GM18517 (cell line): ENCODE measurements around the gene PCDHGB2.
"Not testable (repeated sequence)": the region's sequence is repeated elsewhere in the genome, so short reads cannot be mapped to it uniquely, and the experiment has no call there.

ENCODE experiments used
- ATAC-seq: cut with Tn5 transposase; IDR thresholded peaks from one replicate; pipeline ENCODE4 v1.9.1; 2021; ENCODE audit warnings: mild to moderate bottlenecking, moderate library complexity; ENCODE audit not compliant: unreplicated experiment

The PCDHGB2 gene

DNA sequence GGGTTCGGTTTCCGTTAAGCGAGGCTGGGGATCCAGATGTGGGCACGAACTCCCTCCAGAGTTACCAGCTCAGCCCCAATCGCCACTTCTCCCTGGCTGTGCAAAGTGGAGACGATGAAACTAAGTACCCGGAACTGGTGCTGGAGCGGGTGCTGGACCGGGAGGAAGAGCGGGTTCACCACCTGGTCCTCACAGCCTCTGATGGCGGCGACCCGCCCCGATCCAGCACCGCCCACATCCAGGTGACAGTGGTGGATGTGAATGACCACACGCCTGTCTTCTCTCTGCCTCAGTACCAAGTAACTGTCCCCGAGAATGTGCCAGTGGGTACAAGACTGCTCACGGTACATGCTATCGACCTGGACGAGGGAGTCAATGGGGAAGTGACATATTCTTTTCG, 23.6 kb downstream of the PCDHGB2 start:
- no peak for ATAC-seq

DNA sequence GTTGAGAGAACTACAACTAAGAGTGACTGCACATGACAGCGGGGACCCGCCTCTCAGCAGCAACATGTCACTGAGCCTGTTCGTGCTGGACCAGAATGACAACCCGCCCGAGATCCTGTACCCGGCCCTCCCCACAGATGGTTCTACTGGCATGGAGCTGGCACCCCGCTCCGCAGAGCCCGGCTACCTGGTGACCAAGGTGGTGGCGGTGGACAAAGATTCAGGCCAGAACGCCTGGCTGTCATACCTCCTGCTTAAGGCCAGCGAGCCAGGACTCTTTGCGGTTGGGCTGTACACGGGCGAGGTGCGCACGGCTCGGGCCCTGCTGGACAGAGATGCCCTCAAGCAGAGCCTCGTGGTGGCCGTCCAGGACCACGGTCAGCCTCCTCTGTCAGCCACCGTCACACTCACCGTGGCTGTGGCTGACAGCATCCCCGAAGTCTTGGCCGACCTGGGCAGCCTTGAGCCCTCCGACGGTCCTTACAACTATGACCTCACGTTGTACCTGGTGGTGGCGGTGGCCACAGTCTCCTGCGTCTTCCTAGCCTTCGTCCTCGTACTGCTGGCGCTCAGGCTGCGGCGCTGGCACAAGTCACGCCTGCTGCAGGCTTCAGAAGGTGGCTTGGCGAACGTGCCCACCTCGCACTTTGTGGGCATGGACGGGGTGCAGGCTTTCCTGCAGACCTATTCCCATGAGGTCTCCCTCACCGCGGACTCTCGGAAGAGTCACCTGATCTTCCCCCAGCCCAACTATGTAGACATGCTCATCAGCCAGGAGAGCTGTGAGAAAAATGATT, 24.9 kb downstream of the PCDHGB2 start:
- no peak for ATAC-seq

DNA sequence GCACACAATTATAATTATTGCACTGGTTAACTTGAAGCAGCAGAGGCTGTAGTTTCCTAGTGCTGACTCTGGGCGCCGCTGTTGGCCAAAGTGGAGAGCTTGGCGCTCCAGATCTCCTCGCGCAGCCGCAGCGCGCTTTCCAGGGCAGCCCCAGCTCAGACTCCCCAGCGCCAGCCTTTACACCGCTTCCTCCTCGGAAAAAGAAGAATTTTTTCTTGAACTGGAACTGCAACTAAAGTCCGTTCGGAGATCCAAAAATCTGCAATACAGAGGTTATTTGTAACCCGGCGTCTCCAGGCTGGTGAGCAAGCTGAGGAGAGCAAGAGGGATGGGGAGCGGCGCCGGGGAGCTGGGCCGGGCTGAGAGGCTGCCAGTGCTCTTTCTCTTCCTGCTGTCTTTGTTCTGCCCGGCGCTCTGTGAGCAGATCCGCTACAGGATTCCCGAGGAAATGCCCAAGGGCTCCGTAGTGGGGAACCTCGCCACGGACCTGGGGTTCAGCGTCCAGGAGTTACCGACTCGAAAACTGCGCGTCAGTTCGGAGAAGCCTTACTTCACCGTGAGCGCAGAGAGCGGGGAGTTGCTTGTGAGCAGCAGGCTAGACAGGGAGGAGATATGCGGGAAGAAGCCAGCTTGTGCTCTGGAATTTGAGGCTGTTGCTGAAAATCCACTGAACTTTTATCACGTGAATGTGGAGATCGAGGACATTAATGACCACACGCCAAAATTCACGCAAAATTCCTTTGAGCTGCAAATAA, 27.9 kb downstream of the PCDHGB2 start, which contains the start of gene PCDHGB4:
TSS of gene PCDHGB4 (plus strand) at position 142 of the 755 bp plus-strand sequence. CDS start at position 329, 187 bp downstream.
- ATAC-seq = not testable (repeated sequence)

DNA sequence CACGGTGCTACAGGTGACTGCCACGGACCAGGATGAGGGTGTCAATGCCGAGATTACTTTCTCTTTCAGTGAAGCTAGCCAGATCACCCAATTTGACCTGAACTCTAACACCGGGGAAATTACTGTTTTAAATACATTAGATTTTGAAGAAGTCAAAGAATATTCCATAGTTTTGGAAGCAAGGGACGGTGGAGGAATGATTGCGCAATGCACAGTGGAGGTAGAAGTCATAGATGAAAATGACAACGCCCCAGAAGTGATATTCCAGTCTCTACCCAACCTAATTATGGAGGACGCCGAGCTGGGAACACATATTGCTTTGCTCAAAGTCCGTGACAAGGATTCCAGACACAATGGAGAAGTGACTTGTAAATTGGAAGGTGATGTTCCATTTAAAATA, 28.9 kb downstream of the PCDHGB2 start:
- ATAC-seq = no peak

DNA sequence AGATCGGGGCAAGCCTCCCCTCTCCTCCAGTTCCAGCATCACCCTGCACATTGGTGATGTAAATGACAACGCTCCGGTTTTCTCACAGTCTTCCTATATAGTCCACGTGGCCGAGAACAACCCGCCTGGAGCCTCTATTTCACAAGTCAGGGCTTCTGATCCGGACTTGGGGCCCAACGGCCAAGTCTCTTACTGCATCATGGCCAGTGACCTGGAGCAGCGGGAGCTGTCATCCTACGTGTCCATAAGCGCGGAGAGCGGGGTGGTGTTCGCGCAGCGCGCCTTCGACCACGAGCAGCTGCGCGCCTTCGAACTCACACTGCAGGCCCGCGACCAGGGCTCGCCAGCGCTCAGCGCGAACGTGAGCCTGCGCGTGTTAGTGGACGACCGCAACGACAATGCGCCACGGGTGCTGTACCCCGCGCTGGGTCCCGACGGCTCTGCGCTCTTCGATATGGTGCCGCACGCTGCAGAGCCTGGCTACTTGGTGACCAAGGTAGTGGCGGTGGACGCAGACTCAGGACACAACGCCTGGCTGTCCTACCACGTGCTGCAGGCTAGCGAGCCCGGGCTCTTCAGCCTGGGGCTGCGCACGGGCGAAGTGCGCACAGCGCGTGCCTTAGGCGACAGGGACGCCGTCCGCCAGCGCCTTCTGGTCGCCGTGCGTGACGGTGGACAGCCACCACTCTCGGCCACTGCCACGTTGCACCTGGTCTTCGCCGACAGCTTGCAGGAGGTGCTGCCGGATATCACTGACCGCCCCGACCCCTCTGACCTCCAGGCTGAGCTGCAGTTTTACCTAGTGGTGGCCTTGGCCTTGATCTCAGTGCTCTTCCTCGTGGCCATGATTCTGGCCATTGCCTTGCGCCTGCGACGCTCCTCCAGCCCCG, 29.6 kb downstream of the PCDHGB2 start:
- no peak for ATAC-seq

DNA sequence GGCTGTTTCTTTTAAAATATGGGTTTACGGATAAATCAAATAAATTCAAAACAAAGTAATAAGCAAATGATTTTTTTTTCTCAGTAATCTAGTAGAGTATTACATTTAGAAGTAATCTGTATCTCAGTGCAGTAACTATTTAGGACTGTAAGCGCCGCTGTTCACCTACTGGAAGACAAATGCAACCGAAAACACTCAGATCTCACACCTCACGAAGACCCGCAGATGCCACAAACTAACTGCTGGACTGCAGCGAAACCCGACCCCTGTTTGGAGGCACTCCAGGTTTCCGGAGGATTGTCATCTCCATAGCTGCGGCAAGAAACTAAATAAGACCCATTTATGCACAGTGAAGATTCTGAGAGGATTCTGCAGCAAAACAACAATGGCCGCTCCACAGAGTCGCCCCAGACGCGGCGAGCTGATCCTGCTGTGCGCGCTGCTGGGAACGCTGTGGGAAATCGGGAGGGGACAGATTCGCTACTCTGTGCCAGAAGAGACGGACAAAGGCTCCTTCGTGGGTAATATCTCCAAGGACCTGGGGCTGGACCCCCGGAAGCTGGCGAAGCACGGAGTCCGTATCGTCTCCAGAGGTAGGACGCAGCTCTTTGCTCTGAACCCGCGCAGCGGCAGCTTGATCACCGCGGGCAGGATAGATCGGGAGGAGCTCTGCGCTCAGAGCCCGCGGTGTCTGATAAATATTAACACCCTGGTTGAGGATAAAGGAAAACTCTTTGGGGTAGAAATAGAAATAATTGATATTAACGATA, 32.8 kb downstream of the PCDHGB2 start, which contains the start of gene PCDHGA8:
TSS of gene PCDHGA8 (plus strand) at position 205 of the 770 bp plus-strand sequence. CDS start at position 386, 181 bp downstream.
- ATAC-seq = no peak

DNA sequence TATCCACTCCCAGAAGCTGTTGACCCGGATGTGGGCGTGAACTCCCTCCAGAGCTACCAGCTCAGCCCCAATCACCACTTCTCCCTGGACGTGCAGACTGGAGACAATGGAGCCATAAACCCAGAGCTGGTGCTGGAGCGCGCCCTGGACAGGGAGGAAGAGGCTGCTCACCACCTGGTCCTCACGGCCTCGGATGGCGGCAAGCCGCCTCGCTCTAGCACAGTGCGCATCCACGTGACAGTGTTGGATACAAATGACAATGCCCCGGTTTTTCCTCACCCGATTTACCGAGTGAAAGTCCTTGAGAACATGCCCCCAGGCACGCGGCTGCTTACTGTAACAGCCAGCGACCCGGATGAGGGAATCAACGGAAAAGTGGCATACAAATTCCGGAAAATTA, 33.5 kb downstream of the PCDHGB2 start:
- ATAC-seq = no peak

DNA sequence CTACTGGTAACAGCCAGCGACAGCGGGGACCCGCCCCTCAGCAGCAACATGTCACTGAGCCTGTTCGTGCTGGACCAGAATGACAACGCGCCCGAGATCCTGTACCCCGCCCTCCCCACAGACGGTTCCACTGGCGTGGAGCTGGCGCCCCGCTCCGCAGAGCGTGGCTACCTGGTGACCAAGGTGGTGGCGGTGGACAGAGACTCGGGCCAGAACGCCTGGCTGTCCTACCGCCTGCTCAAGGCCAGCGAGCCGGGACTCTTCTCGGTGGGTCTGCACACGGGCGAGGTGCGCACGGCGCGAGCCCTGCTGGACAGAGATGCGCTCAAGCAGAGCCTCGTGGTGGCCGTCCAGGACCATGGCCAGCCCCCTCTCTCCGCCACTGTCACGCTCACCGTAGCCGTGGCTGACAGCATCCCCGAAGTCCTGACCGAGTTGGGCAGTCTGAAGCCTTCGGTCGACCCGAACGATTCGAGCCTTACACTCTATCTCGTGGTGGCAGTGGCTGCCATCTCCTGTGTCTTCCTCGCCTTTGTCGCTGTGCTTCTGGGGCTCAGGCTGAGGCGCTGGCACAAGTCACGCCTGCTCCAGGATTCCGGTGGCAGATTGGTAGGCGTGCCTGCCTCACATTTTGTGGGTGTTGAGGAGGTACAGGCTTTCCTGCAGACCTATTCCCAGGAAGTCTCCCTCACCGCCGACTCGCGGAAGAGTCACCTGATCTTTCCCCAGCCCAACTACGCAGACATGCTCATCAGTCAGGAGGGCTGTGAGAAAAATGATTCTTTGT, 34.8 kb downstream of the PCDHGB2 start:
- not testable (repeated sequence) for ATAC-seq

DNA sequence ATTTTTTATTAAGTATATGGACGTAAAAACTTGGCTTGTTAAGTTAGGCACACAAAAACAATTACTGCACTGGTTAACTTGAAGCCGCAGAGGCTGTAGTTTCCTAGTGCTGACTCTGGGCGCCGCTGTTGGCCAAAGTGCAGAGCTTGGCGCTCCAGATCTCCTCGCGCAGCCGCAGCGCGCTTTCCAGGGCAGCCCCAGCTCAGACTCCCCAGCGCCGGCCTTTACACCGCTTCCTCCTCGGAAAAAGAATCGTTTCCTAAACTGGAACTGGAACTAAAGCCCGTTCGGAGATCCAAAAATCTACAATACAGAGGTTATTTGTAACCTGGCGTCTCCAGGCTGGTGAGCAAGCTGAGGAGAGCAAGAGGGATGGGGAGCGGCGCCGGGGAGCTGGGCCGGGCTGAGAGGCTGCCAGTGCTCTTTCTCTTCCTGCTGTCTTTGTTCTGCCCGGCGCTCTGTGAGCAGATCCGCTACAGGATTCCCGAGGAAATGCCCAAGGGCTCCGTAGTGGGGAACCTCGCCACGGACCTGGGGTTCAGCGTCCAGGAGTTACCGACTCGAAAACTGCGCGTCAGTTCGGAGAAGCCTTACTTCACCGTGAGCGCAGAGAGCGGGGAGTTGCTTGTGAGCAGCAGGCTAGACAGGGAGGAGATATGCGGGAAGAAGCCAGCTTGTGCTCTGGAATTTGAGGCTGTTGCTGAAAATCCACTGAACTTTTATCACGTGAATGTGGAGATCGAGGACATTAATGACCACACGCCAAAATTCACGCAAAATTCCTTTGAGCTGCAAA, 38.2 kb downstream of the PCDHGB2 start, which contains the start of gene PCDHGB5:
TSS of gene PCDHGB5 (plus strand) at position 192 of the 796 bp plus-strand sequence. CDS start at position 373, 181 bp downstream.
- peak; percentile 93 for ATAC-seq

DNA sequence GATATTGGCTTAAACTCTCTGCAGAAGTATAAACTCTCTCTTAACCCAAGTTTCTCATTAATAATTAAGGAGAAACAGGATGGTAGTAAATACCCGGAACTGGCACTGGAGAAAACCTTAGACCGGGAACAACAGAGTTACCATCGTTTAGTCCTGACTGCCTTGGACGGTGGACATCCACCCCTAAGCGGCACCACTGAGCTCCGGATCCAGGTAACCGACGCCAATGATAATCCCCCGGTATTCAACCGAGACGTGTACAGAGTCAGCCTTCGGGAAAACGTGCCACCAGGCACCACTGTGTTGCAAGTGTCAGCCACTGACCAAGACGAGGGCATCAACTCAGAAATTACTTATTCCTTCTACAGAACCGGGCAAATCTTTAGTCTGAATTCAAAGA, 38.8 kb downstream of the PCDHGB2 start:
- ATAC-seq = no peak

DNA sequence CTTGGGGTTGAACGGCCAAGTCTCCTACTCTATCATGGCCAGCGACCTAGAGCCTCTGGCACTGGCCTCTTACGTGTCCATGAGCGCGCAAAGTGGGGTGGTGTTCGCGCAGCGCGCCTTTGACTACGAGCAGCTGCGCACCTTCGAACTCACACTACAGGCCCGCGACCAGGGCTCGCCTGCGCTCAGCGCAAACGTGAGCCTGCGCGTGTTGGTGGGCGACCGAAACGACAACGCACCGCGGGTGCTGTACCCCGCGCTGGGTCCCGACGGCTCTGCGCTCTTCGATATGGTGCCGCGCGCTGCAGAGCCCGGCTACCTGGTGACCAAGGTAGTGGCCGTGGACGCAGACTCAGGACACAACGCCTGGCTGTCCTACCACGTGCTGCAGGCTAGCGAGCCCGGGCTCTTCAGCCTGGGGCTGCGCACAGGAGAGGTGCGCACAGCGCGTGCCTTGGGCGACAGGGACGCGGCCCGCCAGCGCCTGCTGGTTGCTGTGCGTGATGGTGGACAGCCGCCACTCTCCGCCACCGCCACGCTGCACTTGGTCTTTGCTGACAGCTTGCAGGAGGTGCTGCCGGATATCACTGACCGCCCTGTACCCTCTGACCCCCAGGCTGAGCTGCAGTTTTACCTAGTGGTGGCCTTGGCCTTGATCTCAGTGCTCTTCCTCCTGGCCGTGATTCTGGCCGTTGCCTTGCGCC, 39.9 kb downstream of the PCDHGB2 start:
- ATAC-seq = no peak

DNA sequence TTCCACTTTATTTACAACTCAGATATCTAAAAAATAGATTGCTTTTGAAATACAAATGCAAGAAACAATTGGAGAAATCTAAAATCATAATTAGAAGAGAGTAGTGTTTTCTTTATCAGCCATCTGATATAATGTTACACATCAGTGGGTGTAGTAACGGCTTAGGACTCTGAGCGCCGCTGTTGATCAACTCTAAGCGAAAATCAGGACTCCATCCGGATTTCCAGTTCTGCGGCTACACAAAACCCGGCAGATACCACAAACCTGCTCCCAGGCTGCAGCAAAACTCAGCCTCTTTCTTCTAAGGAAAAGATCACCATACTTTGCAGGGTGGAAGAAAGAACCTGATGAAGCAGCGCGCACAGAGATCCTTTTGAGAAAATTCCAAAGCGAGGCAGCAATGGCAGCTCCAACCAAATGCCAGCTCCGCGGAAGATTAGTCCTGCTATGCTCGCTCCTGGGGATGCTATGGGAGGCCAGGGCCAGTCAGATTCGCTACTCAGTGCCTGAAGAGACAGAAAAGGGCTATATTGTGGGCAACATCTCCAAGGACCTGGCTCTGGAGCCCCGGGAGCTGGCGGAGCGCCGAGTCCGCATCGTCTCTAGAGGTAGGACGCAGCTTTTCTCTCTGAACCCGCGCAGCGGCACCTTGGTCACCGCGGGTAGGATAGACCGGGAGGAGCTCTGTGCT, 42.9 kb downstream of the PCDHGB2 start, which contains the start of gene PCDHGA9:
TSS of gene PCDHGA9 (plus strand) at position 226 of the 691 bp plus-strand sequence. CDS start at position 401, 175 bp downstream.
- ATAC-seq = no peak

DNA sequence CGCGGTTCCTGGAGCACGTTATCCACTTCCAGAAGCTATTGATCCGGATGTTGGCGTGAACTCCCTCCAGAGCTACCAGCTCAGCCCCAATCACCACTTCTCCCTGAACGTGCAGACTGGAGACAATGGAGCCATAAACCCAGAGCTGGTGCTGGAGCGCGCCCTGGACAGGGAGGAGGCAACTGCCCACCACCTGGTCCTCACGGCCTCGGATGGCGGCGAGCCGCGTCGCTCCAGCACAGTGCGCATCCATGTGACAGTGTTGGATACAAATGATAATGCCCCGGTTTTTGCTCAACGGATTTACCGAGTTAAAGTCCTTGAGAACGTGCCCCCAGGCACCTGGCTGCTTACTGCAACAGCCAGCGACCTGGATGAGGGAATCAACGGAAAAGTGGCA, 43.6 kb downstream of the PCDHGB2 start:
- no peak for ATAC-seq

DNA sequence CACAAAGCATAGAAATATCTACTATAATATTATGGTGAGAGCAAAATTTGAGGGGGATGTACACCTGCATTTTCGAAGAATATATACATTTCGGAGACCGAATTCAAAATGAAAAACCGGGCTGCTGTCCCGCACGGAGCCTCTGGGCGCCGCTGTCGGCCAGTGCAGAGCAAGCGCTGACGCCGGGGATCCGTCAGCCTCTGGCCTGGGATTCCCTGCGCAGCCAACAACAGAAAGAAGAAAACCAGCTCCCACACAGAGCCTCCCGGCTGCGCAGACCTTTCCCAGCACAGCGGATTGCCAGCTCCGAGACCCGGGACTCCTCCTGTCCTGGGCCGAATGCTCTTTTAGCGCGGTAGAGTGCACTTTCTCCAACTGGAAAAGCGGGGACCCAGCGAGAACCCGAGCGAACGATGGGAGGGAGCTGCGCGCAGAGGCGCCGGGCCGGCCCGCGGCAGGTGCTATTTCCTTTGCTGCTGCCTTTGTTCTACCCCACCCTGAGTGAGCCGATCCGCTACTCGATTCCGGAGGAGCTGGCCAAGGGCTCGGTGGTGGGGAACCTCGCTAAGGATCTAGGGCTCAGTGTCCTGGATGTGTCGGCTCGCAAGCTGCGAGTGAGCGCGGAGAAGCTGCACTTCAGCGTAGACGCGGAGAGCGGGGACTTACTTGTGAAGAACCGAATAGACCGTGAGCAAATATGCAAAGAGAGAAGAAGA, 48.2 kb downstream of the PCDHGB2 start, which contains the start of gene PCDHGB6:
TSS of gene PCDHGB6 (plus strand) at position 232 of the 716 bp plus-strand sequence. CDS start at position 414, 182 bp downstream.
- ATAC-seq = not testable (repeated sequence)

DNA sequence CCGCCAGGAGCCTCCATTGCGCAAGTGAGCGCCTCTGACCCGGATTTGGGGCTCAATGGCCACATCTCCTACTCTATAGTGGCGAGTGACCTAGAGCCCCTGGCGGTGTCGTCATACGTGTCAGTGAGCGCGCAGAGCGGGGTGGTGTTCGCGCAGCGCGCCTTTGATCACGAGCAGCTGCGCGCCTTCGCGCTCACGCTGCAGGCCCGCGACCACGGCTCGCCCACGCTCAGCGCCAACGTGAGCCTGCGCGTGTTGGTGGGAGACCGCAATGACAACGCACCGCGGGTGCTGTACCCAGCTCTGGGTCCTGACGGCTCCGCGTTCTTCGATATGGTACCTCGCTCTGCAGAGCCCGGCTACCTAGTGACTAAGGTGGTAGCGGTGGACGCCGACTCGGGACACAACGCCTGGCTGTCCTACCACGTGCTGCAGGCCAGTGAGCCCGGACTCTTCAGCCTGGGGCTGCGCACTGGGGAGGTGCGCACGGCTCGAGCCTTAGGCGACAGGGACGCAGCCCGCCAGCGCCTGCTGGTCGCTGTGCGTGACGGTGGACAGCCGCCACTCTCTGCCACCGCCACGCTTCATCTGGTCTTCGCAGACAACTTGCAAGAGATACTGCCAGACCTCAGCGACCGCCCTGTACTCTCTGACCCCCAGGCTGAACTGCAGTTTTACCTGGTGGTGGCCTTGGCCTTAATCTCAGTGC, 50.0 kb downstream of the PCDHGB2 start:
- no peak for ATAC-seq

DNA sequence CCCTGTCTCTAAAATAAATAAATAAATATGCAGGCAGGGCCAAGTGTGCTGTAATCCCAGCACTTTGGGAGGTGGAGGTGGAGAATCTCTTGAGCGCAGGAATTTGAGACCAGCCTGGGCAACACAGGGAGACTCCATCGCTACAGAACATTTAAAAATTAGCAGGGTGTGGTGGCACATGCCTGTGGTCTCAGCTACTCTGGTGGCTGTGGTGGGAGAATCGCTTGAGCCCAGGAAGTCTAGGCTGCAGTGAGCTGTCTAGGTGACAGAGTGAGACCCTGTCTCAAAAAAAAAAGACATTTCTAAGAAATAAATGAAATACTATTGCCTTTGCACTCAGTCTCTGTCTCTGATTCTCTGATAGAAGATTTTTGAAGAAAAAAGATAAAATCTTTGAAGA, 51.8 kb downstream of the PCDHGB2 start:
- no peak for ATAC-seq
